Adrenal gland (tissue), 12 donors: ENCODE data around the gene ANKFN1. TPM values are rescaled to one million over a fixed set of nuclear protein-coding genes. Genes with fewer than 3 reads are reported as not detected.

Experiments used
- DNase-seq, 7 donors: peaks; one replicate each; pipeline ENCODE4 v3.0.0-alpha.2; 2019 to 2020
- H3K27ac ChIP-seq, 5 donors: fragments of 200-600 bp; sonication (generic) in 4 of 5; 1 replicate in 3 of 5; 2 replicates in 2 of 5; pipeline versions ENCODE4 v1.5.1 to v1.8.0; 2016 to 2020; ENCODE audit warnings: mild to moderate bottlenecking in 1 of 5
- H3K27me3 ChIP-seq: fragments of 200-600 bp; 2 replicates; pipeline ENCODE4 v1.8.0; 2021
- H3K36me3 ChIP-seq, 2 donors: fragments of 200-600 bp; replicated peaks in 1 of 2; 1 replicate in 1 of 2; 2 replicates in 1 of 2; pipeline versions ENCODE4 v1.5.1 to v1.8.0; 2018 to 2022
- H3K4me1 ChIP-seq, 2 donors: fragments of 200-600 bp; replicated peaks in 1 of 2; 1 replicate in 1 of 2; 2 replicates in 1 of 2; pipeline versions ENCODE4 v1.5.1 to v1.8.0; 2018 to 2021
- H3K4me3 ChIP-seq, 4 donors: fragments of 200-600 bp; sonication (generic) in 3 of 4; one replicate each; pipeline ENCODE4 v1.5.1; 2016 to 2018
- H3K9me3 ChIP-seq, 3 donors: fragments of 200-600 bp; sonication (generic) in 1 of 3; replicated peaks in 1 of 3; 1 replicate in 2 of 3; 2 replicates in 1 of 3; pipeline versions ENCODE4 v1.5.1 to v1.8.0; 2016 to 2021
- POLR2A ChIP-seq, 2 donors: fragments of 450-650 bp; IDR thresholded peaks; one replicate each; pipeline ENCODE4 v1.6.1; 2017; ENCODE audit warnings: antibody characterized with exemption in 2 of 2, mild to moderate bottlenecking in 2 of 2, moderate library complexity in 1 of 2
- WGBS, 4 donors: extraction: QIAGEN DNeasy Blood & Tissue Kit in 2 of 4; methylation state at CpG; one replicate each; pipeline versions ENCODE4 v1.1.5 to v1.1.7; 2013 to 2017; 5-methylcytosine and 5-hydroxymethylcytosine counted together
- intact Hi-C, 2 donors: fragments of 100-400 bp; cut with DNase I; formaldehyde crosslinking; loops; one replicate each; pipeline versions ENCODE4 v1.14.1 to v1.15.0; 2022 to 2023
- polyA plus RNA-seq, 3 donors: library from polyadenylated mRNA; stranded (reverse); fragments of 200-250 nt in 2 of 3; fragments of 350-450 nt in 1 of 3; fragmentation: Illumina TruSeq in 1 of 3; extraction: RNeasy Lipid Tissue Mini Kit (QIAGEN cat#74804) in 1 of 3; gene quantifications; one replicate each; pipeline ENCODE4 v1.2.3, GENCODE V29; 2013 to 2014
- total RNA-seq, 9 donors: library from RNA; depleted of rRNA in 4 of 9; stranded (reverse); fragments of >200 nt in 4 of 9; fragments of 120-200 nt in 1 of 9; fragmentation: NEBNext Ultra II Directional in 1 of 9; extraction: Animal tissue kit (Norgen Biotek cat#: 25700) in 1 of 9; gene quantifications; one replicate each; pipeline versions ENCODE4 v1.1.0 to v1.2.4, GENCODE V29; 2013 to 2023
- TF ChIP-seq, protein P1 (sequence below), 6 experiments: fragments of 450-650 bp in 4 of 6; fragments of 200-600 bp in 2 of 6; sonication (generic) in 1 of 6; IDR thresholded peaks; 1 replicate in 5 of 6; 2 replicates in 1 of 6; pipeline versions ENCODE4 v1.5.1 to v1.8.0; 2016 to 2021; ENCODE audit warnings: antibody characterized with exemption in 6 of 6, mild to moderate bottlenecking in 2 of 6, moderate library complexity in 1 of 6
- donor health status: healthy with polysubstance abuse.
- donor health status: Bipolar disorder and iron deficiency.
- donor health status: DM: yes; HTN: yes; CAD: no.
- donor health status: DM: no; HTN: no; CAD: no.
- donor health status: DM: no; HTN: no; CAD: no.
- donor health status: DM: yes; HTN: yes; CAD: no.

Gene ANKFN1
- total and polyA plus RNA-seq, 12 donors, result 0.18 to 1.6 (median 0.41) TPM; not detected in 5

DNA sequence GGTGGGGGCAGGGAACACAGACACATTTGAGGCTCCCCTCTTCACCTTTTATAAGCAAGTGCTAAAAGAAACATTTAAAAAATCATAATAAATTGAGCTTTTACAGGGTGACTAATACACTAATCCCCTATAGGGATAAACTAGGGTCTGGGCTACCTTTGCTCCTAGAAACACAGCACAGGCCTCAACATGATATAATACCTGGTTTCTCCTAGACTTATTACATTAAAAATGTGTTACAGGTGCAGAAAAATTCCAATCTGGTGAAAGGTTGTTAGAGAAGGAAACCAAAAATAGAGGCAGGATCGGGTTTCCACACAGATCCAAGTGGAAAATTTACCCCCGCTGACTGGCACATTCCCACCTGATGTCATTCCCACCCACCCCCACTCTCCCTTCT is 315.6 kb downstream of the ANKFN1 start:
- TF ChIP-seq, protein P1, sequence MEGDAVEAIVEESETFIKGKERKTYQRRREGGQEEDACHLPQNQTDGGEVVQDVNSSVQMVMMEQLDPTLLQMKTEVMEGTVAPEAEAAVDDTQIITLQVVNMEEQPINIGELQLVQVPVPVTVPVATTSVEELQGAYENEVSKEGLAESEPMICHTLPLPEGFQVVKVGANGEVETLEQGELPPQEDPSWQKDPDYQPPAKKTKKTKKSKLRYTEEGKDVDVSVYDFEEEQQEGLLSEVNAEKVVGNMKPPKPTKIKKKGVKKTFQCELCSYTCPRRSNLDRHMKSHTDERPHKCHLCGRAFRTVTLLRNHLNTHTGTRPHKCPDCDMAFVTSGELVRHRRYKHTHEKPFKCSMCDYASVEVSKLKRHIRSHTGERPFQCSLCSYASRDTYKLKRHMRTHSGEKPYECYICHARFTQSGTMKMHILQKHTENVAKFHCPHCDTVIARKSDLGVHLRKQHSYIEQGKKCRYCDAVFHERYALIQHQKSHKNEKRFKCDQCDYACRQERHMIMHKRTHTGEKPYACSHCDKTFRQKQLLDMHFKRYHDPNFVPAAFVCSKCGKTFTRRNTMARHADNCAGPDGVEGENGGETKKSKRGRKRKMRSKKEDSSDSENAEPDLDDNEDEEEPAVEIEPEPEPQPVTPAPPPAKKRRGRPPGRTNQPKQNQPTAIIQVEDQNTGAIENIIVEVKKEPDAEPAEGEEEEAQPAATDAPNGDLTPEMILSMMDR (IDR thresholded peaks at IDR 0.05), result no peak
- TF ChIP-seq POLR2A (IDR thresholded peaks at IDR 0.05), result no peak
- Histone ChIP-seq H3K27me3 (no peaks in the 10 kb centered on the region), H3K27ac (no peak overlapping the region), H3K9me3 (no peaks in the 10 kb centered on the region), H3K4me1 (no peaks in the 10 kb centered on the region), H3K36me3 (no peaks in the 10 kb centered on the region), H3K4me3 (no peak overlapping the region)
- 84 to 96% (median 90%) methylated on average over 2 of the region's 2 CpGs for WGBS, 4 donors
- intact Hi-C loops, result no loop called here
- no peak for DNase-seq

DNA sequence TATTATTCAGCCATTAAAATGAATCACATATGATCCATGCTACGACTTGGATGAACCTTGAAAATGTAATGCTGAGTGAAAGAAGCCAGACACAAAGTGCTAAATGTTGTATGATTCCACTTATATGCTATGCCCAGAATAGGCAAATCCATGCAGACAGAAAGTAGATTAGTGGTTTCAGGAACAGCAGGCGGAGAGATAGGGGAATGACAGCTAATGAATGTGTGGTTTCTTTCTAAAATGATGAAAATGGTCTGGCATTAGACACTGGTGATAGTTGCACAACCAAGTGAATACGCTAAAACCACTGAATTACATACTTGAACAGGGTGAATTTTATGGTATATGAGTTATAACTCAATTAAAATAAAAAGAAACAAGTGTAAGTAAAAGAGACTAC is 318.4 kb downstream of the ANKFN1 start:
- Histone ChIP-seq H3K27ac (no peak overlapping the region), H3K4me1 (no peaks in the 10 kb centered on the region), H3K4me3 (no peak overlapping the region), H3K36me3 (no peaks in the 10 kb centered on the region), H3K27me3 (no peaks in the 10 kb centered on the region), H3K9me3 (no peaks in the 10 kb centered on the region)
- 81 to 89% (median 84%) methylated on average over 3 of the region's 3 CpGs for WGBS, 4 donors
- no peak for DNase-seq
- intact Hi-C loops, result no loop called here
- TF ChIP-seq, protein P1 (IDR thresholded peaks at IDR 0.05), result no peak

DNA sequence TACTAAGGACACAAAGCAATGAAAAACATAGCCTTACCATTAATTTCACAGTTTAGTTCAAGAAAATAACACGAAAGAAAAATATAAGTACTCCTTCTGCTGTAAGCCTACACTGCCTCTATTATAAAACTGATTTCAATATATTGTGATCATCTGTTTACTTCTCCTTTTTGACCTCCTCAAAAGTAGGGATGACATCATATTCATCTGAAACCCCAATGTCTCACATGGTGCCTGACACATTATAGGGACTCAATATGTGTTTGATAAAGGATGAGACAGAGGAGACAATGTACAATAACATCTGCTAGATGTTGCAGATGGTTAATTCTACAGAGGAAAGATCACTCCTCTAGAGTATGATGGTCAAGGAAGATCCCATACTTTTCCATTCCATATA is 321.8 kb downstream of the ANKFN1 start:
- Histone ChIP-seq H3K27me3 (no peaks in the 10 kb centered on the region), H3K27ac (no peak overlapping the region), H3K36me3 (no peaks in the 10 kb centered on the region), H3K9me3 (no peaks in the 10 kb centered on the region), H3K4me3 (no peak overlapping the region), H3K4me1 (no peaks in the 10 kb centered on the region)
- DNase-seq, result no peak
- intact Hi-C loops, result no loop called here
- no peak for TF ChIP-seq POLR2A (IDR thresholded peaks at IDR 0.05)
- TF ChIP-seq, protein P1 (IDR thresholded peaks at IDR 0.05), result no peak
- 61 to 79% (median 73%) methylated on average over 1 of the region's 1 CpG for WGBS, 4 donors

DNA sequence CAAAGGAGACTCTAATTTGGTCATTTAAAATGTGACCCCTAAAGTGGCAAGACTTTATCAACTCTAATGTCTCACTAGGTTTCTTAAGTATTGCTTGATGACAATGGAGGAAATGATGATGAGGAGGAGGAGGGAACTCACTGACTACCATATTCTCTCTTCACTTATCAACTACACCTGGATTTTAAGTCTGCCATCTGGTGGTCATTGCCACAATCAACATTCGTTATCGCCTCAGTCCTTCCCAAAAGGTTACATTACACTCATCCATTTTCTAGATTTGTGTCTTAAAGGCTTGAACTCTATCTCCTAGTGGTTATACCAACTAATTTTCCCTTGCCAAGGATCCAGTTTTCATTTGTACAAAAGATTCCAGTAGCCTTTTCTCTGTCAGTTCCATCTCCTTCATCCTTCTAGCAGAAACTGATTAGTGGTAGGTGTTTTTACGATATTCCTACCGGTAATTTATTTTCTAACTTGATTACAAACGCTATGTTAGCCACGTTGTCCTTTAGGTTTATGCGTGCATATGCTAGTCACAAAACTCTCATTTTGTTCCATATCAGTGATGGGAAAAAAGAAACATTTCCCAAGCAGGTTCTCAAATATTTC is 325.7 kb downstream of the ANKFN1 start:
- H3K9me3 ChIP-seq, result no peaks in the 10 kb centered on the region
- 54 to 66% (median 60%) methylated on average over 7 of the region's 7 CpGs for WGBS, 4 donors
- no peaks in the 10 kb centered on the region for H3K36me3 ChIP-seq
- no peak overlapping the region for H3K27ac ChIP-seq
- TF ChIP-seq, protein P1 (IDR thresholded peaks at IDR 0.05), result peak; percentile 14 to 46 (median 33)
- TF ChIP-seq POLR2A (IDR thresholded peaks at IDR 0.05), result no peak
- no peak overlapping the region for H3K4me3 ChIP-seq
- H3K27me3 ChIP-seq, result no peaks in the 10 kb centered on the region
- no peaks in the 10 kb centered on the region for H3K4me1 ChIP-seq
- DNase-seq, result peak in 1 of 7 donors; percentile 3
- intact Hi-C loops, result no loop called here
